Measurements from ENCODE around the gene OLR1. TPM values are rescaled to one million over a fixed set of nuclear protein-coding genes. Genes with fewer than 3 reads are reported as not detected.

OLR1 gene
- total and polyA plus RNA-seq, 4 donors: 4.4 to 9.3 (median 8.4) TPM; not detected in 1

GRCh38 chr12:10213168-10214135 lies 41.5 kb upstream of the OLR1 start:
- ATAC-seq (ENCODE audit: low FRiP score): peak; percentile 82
- WGBS, 2 donors: 0% methylated on average over 44 to 47 of the region's 47 CpGs

GRCh38 chr12:10212739-10213131 lies 40.8 kb upstream of the OLR1 start, which contains the start of gene GABARAPL1:
TSS of gene GABARAPL1 (plus strand) at chr12:10212877. CDS start at chr12:10213130, 253 bp downstream.
- ATAC-seq (ENCODE audit: low FRiP score) (peak; percentile 94), DNase-seq (peak; percentile 88 to 94)
- 1% methylated on average over 35 of the region's 35 CpGs for WGBS, 2 donors
- Histone ChIP-seq H3K27me3 (ENCODE audit: control insufficient read depth in 1 of 2, insufficient read depth in 2 of 2, low read length in 1 of 2) (no peaks in the 10 kb centered on the region), H3K36me3 (ENCODE audit: control insufficient read depth in 1 of 2, insufficient read depth in 2 of 2, low read length in 1 of 2) (no peaks in the 10 kb centered on the region), H3K27ac (ENCODE audit: low read depth in 1 of 2, low read length in 2 of 2) (peak within 1 kb of the TSS; percentile 88 to 99), H3K4me3 (ENCODE audit: low read length in 2 of 2) (peak within 1 kb of the TSS; percentile 55 to 97), H3K9me3 (ENCODE audit: control insufficient read depth, low read length) (no peaks in the 10 kb centered on the region), H3K4me1 (ENCODE audit: control insufficient read depth in 1 of 2, insufficient read depth in 2 of 2, low read length in 2 of 2) (no peaks in the 10 kb centered on the region)
- intact Hi-C loops (cut with DNase I): loop anchor here (2.0 to 10.0 kb wide), 4 partner anchors 152 to 1308 kb away; partner anchors contain the start of gene YBX3 (in 1 of the 2)

More at GRCh38 chr12:10213168-10214135, 41.5 kb upstream of the OLR1 start:
- Histone ChIP-seq H3K27ac (ENCODE audit: low read depth in 1 of 2, low read length in 2 of 2) (peak overlapping the region; percentile 88 to 99), H3K9me3 (ENCODE audit: control insufficient read depth, low read length) (no peaks in the 10 kb centered on the region), H3K27me3 (ENCODE audit: control insufficient read depth in 1 of 2, insufficient read depth in 2 of 2, low read length in 1 of 2) (no peaks in the 10 kb centered on the region), H3K4me1 (ENCODE audit: control insufficient read depth in 1 of 2, insufficient read depth in 2 of 2, low read length in 2 of 2) (no peaks in the 10 kb centered on the region), H3K4me3 (ENCODE audit: low read length in 2 of 2) (peak overlapping the region; percentile 55 to 97), H3K36me3 (ENCODE audit: control insufficient read depth in 1 of 2, insufficient read depth in 2 of 2, low read length in 1 of 2) (no peaks in the 10 kb centered on the region)
- intact Hi-C loops (cut with DNase I): loop anchor here (2.0 to 10.0 kb wide), 4 partner anchors 151 to 1309 kb away; partner anchors contain the start of gene YBX3 (in 1 of the 2)
- DNase-seq: peak; percentile 87 to 89

DNA sequence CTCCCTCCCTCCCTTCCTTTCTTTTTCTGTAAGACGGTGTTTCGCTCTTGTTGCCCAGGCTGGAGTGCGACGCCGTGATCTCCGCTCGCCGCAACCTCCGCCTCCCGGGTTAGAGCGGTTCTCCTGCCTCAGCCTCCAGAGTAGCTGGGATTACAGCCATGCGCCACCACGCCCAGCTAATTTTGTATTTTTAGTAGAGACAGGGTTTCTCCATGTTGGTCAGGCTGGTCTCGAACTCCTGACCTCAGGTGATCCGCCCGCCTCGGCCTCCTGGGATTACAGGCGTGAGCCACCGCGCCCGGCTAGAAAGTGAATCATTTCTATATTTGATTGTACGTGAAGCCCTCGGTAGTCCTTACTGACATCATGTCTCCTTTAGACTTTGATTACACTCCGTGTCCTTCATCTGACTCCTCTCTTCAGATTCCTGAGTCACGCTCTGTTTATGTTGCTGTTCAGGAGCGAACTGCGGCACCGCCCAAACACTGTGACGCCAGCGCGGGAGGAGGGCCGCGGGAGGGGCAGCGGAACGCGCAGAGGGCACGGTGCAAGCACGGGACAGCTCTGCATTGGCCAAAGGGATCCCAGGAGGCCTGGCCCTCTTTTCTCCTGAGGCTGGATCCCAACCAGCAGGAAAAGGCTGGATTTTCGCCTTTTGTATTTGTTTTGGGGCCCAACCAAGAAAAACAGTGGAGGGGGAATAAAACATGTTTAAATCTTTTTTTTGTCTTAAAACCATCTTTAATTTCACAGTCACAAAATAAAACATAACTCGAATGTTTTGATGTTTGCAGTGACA lies 40.2 kb upstream of the OLR1 start:
- no peaks in the 10 kb centered on the region for H3K4me1 ChIP-seq (ENCODE audit: control insufficient read depth in 1 of 2, insufficient read depth in 2 of 2, low read length in 2 of 2)
- no peaks in the 10 kb centered on the region for H3K27me3 ChIP-seq (ENCODE audit: control insufficient read depth in 1 of 2, insufficient read depth in 2 of 2, low read length in 1 of 2)
- peak; percentile 96 for ATAC-seq (ENCODE audit: low FRiP score)
- intact Hi-C loops (cut with DNase I): loop anchor here (2.0 to 10.0 kb wide), 4 partner anchors 153 to 1307 kb away; partner anchors contain the start of gene YBX3 (in 1 of the 2)
- H3K27ac ChIP-seq (ENCODE audit: low read depth in 1 of 2, low read length in 2 of 2): peak overlapping the region; percentile 88 to 99
- WGBS, 2 donors: 27% methylated on average over 40 of the region's 40 CpGs
- no peaks in the 10 kb centered on the region for H3K9me3 ChIP-seq (ENCODE audit: control insufficient read depth, low read length)
- H3K4me3 ChIP-seq (ENCODE audit: low read length in 2 of 2): peak overlapping the region; percentile 55 to 97
- peak; percentile 98 to 99 for DNase-seq
- no peaks in the 10 kb centered on the region for H3K36me3 ChIP-seq (ENCODE audit: control insufficient read depth in 1 of 2, insufficient read depth in 2 of 2, low read length in 1 of 2)

DNA sequence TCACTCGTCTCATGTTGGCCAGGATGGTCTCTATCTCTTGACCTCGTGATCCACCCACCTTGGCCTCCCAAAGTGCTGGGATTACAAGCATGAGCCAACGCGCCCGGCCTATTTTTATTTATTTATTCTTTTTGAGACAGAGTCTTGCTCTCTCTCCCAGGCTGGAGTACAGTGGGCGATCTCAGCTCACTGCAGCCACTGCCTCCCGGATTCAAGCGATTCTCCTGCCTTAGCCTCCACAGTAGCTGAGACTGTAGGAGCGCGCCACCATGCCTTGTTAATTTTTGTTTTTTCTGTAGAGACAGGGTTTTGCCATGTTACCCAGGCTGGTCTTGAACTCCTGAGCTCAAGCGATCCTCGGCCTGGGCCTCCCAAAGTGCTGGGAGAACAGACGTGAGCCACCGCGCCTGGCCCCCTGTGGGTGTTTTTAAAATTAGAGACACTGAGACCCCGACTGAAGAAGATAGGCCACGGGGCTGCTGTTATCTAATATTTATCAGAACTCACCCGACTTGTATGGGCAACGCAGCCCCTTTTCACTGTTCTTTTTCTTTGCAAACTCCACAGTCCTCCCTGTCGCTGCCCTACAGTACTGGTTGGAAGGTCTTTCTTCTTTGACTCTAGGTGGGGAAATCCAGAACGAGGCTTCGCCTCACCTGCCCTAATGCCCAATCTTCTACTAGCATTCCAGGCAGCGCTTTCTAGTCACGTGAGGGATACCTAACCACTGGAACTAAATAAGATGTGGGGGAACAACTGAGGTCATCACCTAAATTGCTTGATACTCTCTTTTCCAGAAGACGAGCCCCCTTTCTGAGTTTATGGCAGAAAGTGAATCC lies 39.4 kb upstream of the OLR1 start:
- 92 to 93% methylated on average over 25 of the region's 25 CpGs for WGBS, 2 donors
- no peaks in the 10 kb centered on the region for H3K4me1 ChIP-seq (ENCODE audit: control insufficient read depth in 1 of 2, insufficient read depth in 2 of 2, low read length in 2 of 2)
- no peaks in the 10 kb centered on the region for H3K27me3 ChIP-seq (ENCODE audit: control insufficient read depth in 1 of 2, insufficient read depth in 2 of 2, low read length in 1 of 2)
- intact Hi-C loops (cut with DNase I): loop anchor here (10.0 kb wide), 3 partner anchors 153 to 1307 kb away; no protein-coding TSS in a partner anchor
- H3K9me3 ChIP-seq (ENCODE audit: control insufficient read depth, low read length): no peaks in the 10 kb centered on the region
- H3K36me3 ChIP-seq (ENCODE audit: control insufficient read depth in 1 of 2, insufficient read depth in 2 of 2, low read length in 1 of 2): no peaks in the 10 kb centered on the region
- no peak overlapping the region for H3K4me3 ChIP-seq (ENCODE audit: low read length in 2 of 2)
- no peak for ATAC-seq (ENCODE audit: low FRiP score)
- H3K27ac ChIP-seq (ENCODE audit: low read depth in 1 of 2, low read length in 2 of 2): no peak overlapping the region
- DNase-seq: no peak

- no peaks in the 10 kb centered on the region for H3K36me3 ChIP-seq (ENCODE audit: control insufficient read depth in 1 of 2, insufficient read depth in 2 of 2, low read length in 1 of 2)
- no peaks in the 10 kb centered on the region for H3K27me3 ChIP-seq (ENCODE audit: control insufficient read depth in 1 of 2, insufficient read depth in 2 of 2, low read length in 1 of 2)
- H3K4me3 ChIP-seq (ENCODE audit: low read length in 2 of 2): no peak overlapping the region
- WGBS, 2 donors: 94 to 96% methylated on average over 15 of the region's 15 CpGs
- H3K9me3 ChIP-seq (ENCODE audit: control insufficient read depth, low read length): no peaks in the 10 kb centered on the region
- H3K27ac ChIP-seq (ENCODE audit: low read depth in 1 of 2, low read length in 2 of 2): no peak overlapping the region
- DNase-seq (no peak), ATAC-seq (ENCODE audit: low FRiP score) (no peak)
- H3K4me1 ChIP-seq (ENCODE audit: control insufficient read depth in 1 of 2, insufficient read depth in 2 of 2, low read length in 2 of 2): no peaks in the 10 kb centered on the region
- intact Hi-C loops (cut with DNase I): loop anchor here (10.0 kb wide), 3 partner anchors 155 to 1305 kb away; no protein-coding TSS in a partner anchor
Observed at GRCh38 chr12:10210225-10210624, 38.3 kb upstream of the OLR1 start.

- intact Hi-C loops (cut with DNase I): no loop called here
- H3K4me3 ChIP-seq (ENCODE audit: low read length in 2 of 2): no peak overlapping the region
- H3K27ac ChIP-seq (ENCODE audit: low read depth in 1 of 2, low read length in 2 of 2): no peak overlapping the region
- 24 to 29% methylated on average over 2 of the region's 2 CpGs for WGBS, 2 donors
- ATAC-seq (ENCODE audit: low FRiP score): no peak
- H3K27me3 ChIP-seq (ENCODE audit: control insufficient read depth in 1 of 2, insufficient read depth in 2 of 2, low read length in 1 of 2): no peaks in the 10 kb centered on the region
- no peak for DNase-seq
- H3K36me3 ChIP-seq (ENCODE audit: control insufficient read depth in 1 of 2, insufficient read depth in 2 of 2, low read length in 1 of 2): no peaks in the 10 kb centered on the region
- H3K9me3 ChIP-seq (ENCODE audit: control insufficient read depth, low read length): no peaks in the 10 kb centered on the region
- H3K4me1 ChIP-seq (ENCODE audit: control insufficient read depth in 1 of 2, insufficient read depth in 2 of 2, low read length in 2 of 2): no peaks in the 10 kb centered on the region
Observed at GRCh38 chr12:10207136-10207535, 35.2 kb upstream of the OLR1 start.

DNA sequence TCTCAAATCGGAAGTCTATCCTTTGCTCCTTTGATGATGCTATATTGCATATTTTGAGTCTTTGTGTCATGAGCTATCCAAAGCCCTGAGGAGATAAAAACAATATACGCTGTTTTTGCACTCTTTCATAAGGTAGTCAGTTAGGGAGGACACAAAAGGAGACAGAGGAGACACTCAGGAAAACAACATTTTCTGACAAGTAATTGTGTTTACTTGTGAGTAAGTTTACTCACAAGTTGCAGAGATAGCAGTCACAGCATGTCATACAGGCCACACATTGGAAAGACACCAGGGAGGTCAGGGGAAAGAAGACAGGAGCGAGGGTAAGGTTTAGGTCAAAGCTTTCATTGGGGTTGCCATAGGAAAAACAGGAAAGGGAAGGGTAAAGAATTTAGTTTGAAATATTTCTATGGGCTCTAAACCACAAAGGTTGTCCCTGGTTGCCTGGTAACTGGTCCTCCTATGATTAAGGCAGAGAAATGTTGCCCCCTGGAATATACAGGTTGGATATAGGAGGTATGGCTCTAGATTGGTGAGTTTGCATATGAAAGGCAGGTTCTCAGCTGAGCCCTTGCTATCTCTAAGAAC lies 33.4 kb upstream of the OLR1 start:
- WGBS, 2 donors: 86% methylated on average over 3 of the region's 3 CpGs
- no peak overlapping the region for H3K4me3 ChIP-seq (ENCODE audit: low read length in 2 of 2)
- no peaks in the 10 kb centered on the region for H3K27me3 ChIP-seq (ENCODE audit: control insufficient read depth in 1 of 2, insufficient read depth in 2 of 2, low read length in 1 of 2)
- no peaks in the 10 kb centered on the region for H3K36me3 ChIP-seq (ENCODE audit: control insufficient read depth in 1 of 2, insufficient read depth in 2 of 2, low read length in 1 of 2)
- no peaks in the 10 kb centered on the region for H3K4me1 ChIP-seq (ENCODE audit: control insufficient read depth in 1 of 2, insufficient read depth in 2 of 2, low read length in 2 of 2)
- DNase-seq (no peak), ATAC-seq (ENCODE audit: low FRiP score) (no peak)
- intact Hi-C loops (cut with DNase I): no loop called here
- H3K27ac ChIP-seq (ENCODE audit: low read depth in 1 of 2, low read length in 2 of 2): no peak overlapping the region
- no peaks in the 10 kb centered on the region for H3K9me3 ChIP-seq (ENCODE audit: control insufficient read depth, low read length)

Measured in aorta (tissue), 5 donors.